G401.6 (cell line): ENCODE measurements around the gene AP1M1.

Experiments used
- FAIRE-seq: peaks from 2 replicates; lab custom pipeline; 2012; peaks lifted over from hg19 to GRCh38; lab: Jason Lieb, UNC

AP1M1 gene

DNA sequence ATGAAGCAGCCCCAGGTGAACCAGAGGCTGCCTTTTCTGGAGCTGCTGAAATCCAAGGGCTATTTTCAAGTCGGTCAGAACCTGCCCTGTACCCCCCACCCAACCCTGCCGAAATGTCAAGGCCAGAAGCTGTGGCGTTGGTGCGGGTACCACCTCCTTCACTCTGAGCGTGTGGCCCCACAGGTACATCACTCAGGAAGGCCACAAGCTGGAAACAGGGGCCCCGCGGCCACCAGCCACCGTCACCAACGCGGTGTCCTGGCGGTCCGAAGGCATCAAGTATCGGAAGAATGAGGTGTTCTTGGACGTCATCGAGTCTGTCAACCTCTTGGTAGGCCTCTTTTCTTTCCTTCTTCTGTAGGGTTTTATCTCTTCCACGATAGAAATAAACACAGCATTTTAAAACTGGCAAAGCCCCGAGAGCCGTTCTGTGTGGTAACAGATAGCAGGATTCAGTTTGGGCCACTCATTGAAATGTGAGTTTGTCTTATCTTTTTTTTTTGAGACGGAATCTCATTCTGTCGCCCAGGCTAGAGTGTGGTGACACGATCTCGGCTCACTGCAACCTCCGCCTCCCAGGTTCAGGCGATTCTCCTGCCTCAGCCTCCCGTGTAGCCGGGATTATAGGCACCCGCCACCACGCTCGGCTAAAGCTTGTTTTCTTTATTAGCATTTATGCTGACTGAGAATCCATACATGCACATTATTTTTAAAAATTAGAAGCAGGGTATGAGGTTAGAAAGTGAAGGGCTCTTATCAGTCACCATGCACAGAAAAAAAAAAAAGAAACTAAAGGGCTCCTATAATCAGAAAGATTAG, 11.3 kb downstream of the AP1M1 start:
- no peak for FAIRE-seq

DNA sequence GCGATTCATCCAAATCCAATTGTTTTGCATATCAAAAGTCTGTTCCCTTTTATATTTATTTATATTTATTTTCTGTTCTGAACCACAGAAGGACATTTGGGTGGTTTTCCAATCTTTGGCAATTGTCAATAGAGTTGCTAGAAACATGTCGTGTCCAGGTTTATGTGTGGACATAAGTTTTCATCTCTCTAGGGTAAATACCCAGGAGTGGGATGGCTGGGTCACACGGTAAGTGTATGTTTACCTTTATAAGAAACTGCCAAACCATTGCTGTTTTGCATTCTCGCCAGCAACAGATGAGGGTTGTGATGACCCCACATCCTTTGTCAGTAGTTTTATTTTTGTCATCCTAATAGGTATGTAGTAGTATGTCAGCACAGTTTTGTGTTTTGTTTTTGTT, 12.5 kb downstream of the AP1M1 start:
- no peak for FAIRE-seq

DNA sequence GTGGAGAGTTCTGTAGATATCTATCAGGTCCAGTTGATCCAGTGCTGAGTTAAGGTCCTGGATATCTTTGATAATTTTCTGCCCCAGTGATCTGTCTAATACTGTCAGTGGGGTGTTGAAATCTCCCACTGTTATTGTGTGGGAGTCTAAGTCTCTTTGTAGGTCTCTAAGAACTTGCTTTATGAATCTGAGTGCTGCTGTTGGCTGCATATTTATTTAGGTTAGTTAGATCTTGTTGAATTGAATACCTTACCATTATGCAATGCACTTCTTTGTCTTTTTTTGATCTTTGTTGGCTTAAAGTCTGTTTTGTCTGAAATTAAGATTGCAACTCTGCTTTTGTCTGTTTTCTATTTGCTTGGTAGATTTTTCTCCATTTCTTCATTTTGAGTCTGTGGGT, 15.4 kb downstream of the AP1M1 start:
- FAIRE-seq = no peak

DNA sequence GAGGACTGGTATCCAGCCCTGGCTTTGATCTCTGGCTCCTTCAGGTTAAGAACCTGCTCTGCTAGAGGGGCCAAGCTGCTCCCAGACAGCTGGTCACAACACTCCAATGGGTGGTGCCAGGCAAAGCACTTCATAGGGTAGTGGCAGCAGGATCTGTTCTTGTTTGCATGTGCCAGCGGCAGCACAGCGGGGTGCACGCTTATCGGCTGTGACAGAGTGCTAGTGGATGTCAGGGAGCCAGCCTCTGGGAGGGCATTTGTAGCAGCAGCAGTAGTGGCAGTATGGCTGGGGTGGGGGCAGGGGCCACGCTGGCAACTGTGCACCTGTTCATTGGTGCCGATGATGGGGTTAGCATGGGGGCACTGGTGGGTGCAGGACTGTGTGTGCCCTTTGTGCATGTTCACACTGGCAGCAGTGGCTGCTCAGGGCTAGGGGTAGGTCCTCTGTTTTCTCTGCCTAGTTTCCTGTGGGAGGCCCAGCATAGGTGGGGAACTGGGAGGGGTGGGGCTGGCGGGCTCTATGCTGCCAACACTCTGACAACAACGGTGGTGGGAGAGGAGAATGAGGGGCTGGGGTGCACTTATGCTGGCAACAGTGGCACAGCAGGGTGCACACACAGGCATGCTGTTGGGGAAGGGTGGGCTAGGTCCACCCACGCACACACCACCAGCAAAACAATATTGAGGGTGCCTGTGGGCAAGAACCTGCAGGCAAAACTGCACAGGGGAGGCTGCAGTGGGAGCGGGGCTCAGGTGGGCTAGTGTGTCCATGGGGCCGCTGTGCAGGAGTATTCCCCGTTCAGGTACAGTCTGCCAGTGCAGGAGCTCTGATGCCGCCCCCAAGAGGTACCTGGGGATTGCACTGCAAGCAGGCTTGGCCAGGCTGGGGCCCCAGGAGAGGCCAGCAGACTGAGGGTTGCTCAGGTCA, 19.3 kb downstream of the AP1M1 start:
- FAIRE-seq = no peak

DNA sequence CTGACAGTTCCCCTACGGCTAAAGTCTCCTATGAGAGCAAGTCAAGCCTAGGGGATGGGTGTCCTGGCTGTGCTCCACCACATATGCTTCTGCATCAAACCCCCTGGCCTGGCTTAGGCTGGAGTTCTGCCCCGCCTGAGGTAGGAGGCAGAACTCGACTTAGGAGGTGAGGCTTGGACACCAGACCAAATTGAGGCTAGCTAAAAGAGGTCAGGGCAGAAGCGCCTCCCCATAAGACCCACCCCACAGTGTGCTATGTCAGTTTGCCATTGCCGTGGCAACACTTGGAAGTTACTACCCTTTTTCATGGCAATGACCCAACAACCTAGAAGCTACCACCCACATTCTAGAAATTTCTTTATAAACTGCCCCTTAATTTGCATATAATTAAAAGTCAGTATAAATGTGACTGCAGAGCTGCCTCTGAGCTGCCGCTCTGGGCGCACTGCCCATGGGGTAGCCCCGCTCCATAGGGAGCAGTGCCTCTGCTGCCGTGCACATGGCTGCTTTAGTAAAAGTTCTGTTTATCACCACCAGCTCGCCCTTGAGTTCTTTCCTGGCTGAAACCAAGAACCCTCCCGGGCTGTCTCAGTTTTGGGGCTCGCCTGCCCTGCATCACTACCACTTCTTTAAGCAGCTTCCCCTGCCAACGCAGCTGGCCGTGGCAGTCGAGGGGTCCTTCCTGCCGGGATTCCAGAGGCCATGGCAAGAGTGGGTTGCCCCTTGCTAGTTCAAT, 20.2 kb downstream of the AP1M1 start:
- no peak for FAIRE-seq

DNA sequence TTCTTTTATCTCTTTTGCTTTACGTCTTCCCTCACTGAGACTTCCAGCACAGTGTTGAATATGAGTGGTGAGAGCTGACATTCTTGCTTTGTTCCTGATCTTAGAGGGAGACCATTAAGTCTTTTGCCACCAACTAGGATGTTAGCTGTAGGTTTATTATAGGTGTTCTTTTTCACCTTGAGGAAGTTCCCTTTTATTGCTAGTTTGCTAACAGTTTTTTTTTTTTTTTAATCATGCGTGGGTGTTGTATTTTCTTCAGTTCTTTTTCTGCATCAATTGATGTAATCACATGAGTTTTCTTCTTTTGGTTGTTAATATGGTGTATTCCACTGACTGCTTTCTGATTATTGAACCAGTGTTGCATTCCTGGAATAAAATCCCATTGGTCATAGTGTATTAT, 21.1 kb downstream of the AP1M1 start:
- no peak for FAIRE-seq

DNA sequence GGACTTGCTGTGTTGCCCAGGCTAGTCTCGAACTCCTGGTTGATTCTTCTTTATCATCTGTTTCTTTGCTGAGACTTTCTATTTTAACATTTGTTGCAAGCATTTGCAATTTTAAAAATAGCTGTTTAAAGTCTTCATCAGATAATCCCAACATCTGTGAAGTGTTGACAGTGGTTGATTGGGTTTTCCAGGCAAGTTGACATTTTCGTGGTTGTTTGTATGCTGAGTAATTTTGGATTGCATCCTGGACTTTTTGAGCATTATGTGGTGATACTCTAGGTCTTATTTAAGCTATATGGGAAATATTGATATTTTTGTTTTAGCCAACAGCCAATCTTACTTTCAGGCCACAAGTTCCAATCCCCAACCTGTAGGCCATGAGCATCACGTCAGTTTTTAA, 25.1 kb downstream of the AP1M1 start:
- no peak for FAIRE-seq

DNA sequence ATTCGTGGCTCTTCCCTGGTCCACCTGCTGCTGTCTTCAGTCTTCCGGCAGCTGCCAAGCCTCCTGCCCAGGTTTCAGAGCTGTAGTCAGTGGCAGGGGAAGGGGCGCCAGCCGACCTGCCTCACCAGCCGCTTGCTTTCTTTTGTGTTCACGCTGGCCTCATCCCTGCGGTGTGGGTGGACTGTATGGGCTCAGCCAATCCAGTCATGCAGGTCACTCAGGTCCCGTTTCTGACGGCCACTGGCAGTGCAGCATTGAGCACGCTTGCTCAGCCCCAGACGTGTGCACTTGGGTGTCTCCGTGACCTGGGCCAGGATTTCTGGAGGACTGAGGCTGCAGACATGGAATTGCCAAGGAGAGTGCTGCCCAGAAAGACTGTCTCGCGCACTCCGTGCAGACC, 26.0 kb downstream of the AP1M1 start:
- no peak for FAIRE-seq

DNA sequence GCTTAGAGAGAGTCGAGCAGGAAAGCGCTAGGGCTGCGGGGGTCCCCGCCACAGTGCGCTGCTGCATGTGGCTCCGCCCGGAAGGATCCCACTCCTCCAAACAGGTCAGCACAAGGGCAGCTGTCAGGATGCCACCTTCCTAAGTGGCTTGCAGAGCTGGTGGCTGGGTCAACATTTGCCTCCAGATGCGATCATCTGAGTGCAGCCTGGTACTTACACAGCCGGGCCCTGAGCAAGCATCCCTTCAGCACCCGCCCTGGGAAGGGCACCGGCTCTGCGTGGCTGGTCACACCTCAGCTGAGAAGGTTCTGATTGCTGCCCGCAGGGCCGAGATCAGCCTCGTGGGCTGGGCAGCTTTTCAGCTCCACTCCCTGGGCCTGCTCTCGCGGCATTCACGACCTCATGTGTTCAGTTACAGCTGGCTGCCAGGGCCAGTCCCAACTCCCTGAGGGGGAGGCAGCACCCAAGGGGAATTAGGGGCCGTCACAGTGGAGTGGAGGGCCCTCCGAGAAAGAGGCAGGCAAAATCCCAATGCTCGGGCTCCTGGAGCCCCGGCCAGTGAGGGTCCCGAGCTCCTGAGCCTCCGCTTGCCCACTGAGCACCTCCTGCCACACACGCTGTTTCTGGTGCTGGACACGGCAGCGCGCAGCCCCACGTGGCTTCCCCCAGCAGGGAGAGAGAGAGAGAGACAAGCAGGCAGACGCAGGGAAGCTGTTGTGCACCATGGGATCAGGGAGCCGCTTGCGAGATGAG, 26.8 kb downstream of the AP1M1 start:
- no peak for FAIRE-seq

DNA sequence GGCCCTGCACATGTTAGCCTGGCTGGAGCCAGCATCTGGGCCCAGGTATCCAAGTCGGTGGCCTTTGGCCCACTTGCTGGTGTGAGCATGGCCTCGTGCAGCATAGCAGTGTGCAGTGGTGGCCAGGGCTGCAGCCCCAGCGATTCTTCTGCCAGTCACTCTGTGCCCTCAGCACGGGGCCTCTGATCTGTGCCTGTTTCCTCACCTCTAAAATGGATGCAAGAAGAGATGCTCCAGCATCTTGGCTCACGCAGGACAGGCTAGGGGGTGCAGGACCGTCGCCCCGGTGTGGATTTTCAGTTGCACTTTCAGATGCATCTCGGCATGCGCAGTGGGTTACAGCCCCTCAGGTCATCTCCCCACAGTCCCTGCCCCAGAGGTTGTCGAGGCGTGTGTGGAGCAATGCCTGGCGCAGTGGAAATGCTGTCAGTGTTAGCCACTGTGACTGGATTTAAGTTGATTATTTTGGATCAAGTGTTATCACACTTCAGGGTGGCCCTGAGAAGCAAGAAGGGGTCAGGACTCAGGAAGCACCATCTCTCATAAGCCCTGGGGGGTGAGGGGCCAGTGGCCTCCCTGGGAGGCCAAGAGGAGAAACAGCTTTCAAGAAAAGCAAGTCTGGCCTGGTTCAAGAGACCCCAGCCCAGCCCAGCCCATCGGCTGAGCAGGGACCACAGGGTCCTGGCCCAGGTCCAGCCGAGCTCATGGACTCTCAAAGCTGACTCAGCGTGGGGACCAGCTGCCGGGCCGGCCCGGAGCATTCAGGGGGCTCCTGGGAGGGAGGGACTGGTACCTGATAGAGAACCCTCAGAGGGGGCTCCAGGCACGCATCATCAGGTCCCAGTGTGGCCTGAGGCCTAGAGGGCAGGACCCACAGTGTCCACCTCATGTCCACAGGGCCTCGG, 27.8 kb downstream of the AP1M1 start:
- no peak for FAIRE-seq

DNA sequence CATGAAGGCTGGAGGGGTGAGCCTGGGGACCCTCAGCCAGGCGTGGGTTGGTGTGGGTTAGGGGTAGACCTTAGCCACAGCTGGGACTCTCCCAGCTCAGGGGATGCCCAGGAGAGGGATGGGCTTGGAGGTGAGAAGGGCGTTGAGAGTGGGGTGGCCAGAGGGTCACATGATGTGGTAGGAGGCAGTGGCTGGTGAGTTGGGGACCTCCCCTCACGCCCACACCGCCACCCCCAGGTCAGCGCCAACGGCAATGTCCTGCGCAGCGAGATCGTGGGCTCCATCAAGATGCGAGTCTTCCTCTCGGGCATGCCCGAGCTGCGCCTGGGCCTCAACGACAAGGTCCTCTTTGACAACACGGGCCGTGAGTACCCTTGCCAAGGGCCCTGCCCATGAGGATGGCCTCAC, 28.5 kb downstream of the AP1M1 start:
- no peak for FAIRE-seq

DNA sequence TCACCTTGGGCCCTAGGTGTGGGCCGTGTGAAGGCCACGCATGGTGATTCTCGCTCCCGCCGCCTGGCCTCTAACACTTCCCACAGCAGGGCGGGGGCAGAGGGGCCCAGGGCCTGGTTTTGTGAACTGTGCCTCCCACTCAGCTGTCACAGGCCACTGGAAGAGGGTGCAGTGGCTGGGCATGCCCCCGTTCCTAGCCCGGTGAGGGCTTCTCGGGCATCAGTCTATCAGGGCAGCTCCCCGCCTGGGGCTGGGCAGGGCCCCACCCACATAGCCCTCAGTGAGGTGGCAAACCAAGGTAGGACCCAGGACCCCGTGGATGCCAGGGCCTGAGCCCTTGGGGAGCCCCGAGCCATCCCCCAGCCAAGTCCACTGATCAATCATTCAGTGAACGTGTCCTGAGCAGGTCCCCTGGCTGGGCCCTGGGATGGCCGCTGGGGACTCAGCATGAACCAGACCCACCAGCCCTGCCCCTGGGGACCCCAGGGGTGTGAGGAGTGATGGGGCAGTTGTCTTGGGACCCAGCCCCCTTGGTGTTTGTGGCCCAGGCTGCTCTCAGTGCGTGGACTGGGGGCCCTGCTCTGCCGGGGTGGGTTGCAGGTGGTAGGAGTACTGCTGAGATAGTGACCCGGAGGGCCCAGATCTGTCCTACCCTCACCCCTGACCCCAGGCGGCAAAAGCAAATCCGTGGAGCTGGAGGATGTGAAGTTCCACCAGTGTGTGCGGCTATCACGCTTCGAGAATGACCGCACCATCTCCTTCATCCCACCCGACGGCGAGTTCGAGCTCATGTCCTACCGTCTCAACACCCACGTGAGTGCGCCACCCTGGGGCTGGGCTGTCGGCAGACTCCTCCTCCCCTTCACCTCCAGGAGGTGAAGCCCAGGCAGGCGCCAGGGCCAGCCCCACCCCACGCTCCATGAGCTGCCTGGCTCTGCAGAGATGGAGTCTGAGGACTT, 29.4 kb downstream of the AP1M1 start:
- FAIRE-seq = no peak

DNA sequence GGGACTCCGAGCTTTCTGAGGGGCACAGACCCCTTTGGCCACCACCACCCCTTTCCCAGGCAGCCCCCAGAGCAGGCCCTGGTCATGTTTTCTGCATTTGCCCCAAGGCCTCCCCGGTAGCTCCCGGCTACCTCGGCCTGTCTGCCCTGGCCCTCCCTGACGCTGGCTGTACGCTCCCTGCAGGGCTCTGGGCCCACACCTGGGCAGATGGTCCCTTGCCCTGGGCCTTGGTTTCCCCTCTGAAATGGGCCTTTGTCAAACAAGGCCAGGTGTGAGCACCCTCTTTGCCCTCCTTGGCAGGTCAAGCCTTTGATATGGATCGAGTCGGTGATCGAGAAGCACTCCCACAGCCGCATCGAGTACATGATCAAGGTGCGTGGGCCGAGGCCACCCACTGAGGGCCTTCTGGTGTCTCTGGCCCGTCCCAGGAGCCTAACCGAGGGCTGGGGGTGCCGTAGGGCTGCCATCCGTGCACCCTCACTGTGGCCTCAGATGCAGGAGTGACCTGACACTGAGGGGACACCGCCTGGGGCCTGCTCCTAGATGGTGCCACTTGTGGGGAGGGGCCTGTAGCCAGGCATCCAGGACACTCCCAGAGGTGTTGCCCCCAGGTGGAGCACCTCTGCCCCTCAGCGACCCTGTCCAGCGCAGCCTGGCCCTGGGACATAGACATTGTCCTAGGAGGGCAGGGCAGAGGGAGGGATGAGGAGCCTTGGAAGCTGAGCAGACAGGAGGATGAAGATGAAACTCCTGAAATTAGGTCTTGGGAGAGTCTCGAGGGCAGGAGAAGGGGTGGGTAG, 30.3 kb downstream of the AP1M1 start:
- no peak for FAIRE-seq

DNA sequence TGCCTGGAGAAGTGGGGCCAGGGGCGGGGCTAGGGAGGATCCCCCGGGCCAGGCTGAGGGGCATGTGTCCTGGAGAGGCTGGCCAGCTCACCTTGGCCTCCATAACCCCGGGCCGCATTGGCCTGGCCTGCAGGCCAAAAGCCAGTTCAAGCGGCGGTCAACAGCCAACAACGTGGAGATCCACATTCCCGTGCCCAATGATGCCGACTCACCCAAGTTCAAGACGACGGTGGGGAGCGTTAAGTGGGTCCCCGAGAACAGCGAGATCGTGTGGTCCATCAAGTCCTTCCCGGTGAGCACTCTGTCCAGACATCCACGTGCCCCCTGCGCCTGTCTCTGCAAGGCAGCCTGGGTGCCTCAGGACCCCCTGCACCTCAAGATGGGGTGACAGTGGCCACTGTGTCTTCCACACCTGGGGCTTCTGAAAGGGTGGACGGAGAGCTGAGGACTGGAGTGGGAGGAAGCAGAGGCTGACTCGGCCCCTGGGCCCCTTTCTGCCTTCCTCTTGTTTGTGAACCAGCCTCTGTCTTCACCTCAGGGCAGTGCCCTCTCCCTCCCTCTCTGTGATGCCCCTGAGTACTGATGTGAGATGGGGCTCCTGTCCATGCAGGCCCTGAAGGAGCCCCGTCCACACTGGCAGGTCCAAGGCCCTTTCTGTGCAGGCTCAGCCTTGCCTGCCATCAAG, 31.1 kb downstream of the AP1M1 start:
- no peak for FAIRE-seq

DNA sequence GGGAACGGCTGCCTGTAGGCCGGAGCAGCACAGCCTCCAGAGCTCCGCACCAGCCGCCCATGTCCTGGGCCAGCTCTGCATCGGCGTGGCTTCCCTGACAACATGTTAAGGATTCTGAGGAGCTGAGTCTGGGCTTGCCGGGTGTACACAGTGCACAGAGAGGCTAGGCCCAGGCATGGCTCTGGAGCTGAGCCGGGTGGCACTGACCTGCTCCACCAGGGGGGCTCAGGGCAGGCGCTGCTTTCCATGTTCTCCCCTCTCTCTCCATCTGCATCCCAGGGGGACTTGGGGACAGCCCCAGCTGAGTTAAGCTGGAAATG, 31.6 kb downstream of the AP1M1 start:
- no peak for FAIRE-seq

DNA sequence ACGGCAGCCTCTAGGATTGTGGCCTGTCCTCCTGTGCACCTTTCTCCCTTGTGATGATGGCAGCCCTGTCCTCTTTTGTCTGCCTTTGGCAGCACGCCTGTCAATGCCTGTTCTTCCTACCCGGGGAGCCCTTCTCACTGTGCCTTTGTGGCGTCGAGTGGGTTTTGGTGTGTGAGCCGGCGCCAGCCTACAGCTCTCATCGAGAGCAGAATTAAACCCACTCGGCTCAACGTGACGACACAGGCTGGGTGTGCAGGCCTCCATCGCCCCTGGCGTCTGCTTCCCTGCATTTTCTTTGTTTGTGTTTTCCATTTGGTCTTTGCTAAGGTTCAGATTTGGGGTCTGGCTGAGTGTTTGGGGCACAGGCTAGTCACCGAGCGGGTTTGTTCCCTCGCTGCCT, 34.4 kb downstream of the AP1M1 start:
- no peak for FAIRE-seq

DNA sequence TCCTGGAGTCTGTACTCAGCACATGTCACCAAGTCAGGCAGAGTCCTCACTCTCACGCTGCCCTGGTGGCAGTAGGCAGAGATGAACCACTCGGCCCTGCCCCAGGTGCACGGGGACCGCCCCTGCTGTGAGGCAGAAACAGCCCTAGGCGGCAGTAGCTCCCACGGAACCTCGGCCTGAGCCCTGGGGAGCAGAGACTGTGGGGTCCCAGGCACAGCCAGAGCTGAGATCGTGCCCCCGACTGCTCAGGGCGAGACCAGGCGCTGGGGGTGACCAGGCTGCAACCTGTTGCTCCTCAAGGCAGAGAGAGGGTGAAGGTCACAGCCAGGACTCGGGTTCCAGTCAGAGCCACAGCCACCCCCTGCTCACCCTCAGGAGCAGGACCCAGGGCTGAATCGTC, 34.9 kb downstream of the AP1M1 start:
- no peak for FAIRE-seq

DNA sequence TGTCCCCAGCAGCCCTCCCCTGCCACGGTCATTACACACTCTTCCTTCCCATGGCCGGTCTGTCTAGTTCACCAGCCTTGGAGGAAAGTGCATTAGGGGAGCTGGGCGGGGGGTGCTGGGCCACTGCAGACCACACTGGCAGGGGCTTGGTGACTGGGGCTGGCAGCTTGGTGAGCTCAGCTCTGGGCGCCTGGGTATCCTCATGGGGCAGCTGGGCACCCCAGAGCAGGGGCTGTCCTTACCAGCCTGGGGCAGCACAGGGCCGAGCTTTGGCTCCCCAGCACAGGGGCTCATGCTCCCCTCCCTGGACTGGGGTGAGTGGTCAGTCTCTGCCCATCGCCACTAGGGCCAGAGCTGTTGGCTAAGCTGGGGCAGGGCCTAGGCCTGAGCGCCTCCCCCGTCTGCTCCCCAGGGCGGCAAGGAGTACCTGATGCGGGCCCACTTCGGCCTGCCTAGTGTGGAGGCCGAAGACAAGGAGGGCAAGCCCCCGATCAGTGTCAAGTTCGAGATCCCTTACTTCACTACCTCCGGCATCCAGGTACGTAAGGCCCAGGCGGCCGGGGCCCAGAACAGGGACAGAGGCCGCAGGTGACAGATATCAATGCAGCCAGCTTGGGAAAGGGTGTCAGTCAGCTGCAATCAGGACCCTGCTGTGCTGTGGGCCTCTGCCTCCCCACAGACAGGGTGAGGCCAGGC, 35.5 kb downstream of the AP1M1 start:
- no peak for FAIRE-seq
